Measurements from ENCODE around the gene MYF5.

Gene MYF5

DNA sequence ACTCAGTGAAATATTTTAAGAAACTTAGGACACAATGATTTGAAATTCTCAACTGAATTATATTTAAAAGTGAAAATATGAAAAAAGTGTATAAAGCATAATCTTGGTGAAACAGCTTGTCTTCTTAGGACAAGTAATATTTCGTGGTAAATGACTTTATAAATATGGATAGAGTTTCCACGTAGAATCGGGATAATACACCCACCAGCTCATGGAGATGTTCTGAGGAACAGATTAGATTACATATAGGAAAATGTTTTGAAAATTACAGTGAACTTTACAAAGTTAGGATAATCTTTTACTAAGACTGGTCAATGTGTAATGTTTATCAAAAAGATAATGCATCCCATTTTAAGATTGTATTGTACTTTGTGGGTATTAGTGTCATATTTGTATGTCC lies 34.9 kb upstream of the MYF5 start:
- CTCF ChIA-PET: no interaction called here
- TF ChIP-seq, protein P1, sequence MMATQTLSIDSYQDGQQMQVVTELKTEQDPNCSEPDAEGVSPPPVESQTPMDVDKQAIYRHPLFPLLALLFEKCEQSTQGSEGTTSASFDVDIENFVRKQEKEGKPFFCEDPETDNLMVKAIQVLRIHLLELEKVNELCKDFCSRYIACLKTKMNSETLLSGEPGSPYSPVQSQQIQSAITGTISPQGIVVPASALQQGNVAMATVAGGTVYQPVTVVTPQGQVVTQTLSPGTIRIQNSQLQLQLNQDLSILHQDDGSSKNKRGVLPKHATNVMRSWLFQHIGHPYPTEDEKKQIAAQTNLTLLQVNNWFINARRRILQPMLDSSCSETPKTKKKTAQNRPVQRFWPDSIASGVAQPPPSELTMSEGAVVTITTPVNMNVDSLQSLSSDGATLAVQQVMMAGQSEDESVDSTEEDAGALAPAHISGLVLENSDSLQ (IDR thresholded peaks at IDR 0.05): no peak
- TF ChIP-seq TARDBP (IDR thresholded peaks at IDR 0.05) (no peak), SP1 (IDR thresholded peaks at IDR 0.05) (no peak), SUZ12 (IDR thresholded peaks at IDR 0.05) (no peak), NFRKB (IDR thresholded peaks at IDR 0.05) (no peak), ZNF384 (IDR thresholded peaks at IDR 0.05) (no peak), FOXA1 (IDR thresholded peaks at IDR 0.05) (no peak), L3MBTL2 (conservative IDR thresholded peaks at IDR 0.05) (no peak), CTBP1 (IDR thresholded peaks at IDR 0.05; ENCODE audit: borderline replicate concordance) (no peak)
- DNase-seq (ENCODE audit: extremely low spot score): no peak
- POLR2A ChIA-PET: no interaction called here

DNA sequence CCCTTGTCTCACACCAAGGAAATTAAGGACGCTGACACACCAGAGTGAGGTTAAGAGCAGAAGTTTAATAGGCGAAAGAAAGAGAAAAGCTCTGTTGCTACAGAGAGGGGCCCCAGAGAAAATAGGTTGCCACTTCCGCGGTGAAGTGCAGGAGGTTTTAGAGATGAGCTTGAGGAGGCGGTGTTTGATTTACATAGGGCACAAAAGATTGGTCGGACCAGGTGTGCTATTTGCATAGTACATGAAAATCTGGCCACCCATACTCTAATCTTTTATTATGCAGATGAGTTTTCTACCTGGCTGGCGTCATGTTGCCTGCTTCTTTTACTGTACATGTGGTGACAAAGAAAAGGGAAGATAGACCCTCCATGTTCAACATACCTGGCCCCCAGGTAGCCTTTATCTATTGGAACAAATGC lies 32.6 kb upstream of the MYF5 start:
- CTCF ChIA-PET: no interaction called here
- no peak for TF ChIP-seq HDGF (IDR thresholded peaks at IDR 0.05; ENCODE audit: borderline replicate concordance)
- no peak for TF ChIP-seq TARDBP (IDR thresholded peaks at IDR 0.05)
- TF ChIP-seq SP1 (IDR thresholded peaks at IDR 0.05): no peak
- TF ChIP-seq L3MBTL2 (conservative IDR thresholded peaks at IDR 0.05): no peak
- no peak for TF ChIP-seq FOXM1 (IDR thresholded peaks at IDR 0.05; ENCODE audit: borderline replicate concordance)
- no peak for TF ChIP-seq ZNF384 (IDR thresholded peaks at IDR 0.05)
- TF ChIP-seq LEF1 (IDR thresholded peaks at IDR 0.05; ENCODE audit: borderline replicate concordance): no peak

DNA sequence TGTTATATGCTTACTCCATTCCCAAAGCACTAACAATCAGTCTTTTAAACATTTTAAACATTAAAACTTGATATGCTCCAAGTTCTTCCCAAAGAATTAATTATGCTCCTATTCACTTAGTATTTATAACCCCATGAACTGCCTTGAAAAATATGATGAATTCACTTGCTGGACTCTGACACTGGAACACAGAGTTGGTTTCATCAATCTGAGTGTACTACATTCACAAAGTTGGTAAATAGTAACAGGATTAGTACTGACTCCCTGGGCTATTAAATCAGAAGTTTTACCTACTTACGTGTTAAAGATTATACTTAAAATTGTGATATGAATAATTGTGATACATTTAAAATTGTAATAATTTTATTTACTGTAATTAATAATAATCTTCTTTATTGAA lies 26.6 kb upstream of the MYF5 start:
- ChIA-PET POLR2A (no interaction called here), CTCF (no interaction called here)
- TF ChIP-seq HDGF (IDR thresholded peaks at IDR 0.05; ENCODE audit: borderline replicate concordance) (no peak), LEF1 (IDR thresholded peaks at IDR 0.05; ENCODE audit: borderline replicate concordance) (no peak), ELF4 (IDR thresholded peaks at IDR 0.05) (no peak), TARDBP (IDR thresholded peaks at IDR 0.05) (no peak), NFRKB (IDR thresholded peaks at IDR 0.05) (no peak), BHLHE40 (IDR thresholded peaks at IDR 0.05; ENCODE audit: borderline replicate concordance) (no peak), FOXK2 (IDR thresholded peaks at IDR 0.05) (no peak), SUZ12 (IDR thresholded peaks at IDR 0.05) (no peak), SP1 (IDR thresholded peaks at IDR 0.05) (no peak), L3MBTL2 (conservative IDR thresholded peaks at IDR 0.05) (no peak), ARNT (IDR thresholded peaks at IDR 0.05) (no peak), FOXM1 (IDR thresholded peaks at IDR 0.05; ENCODE audit: borderline replicate concordance) (no peak), ZNF384 (IDR thresholded peaks at IDR 0.05) (no peak), CTBP1 (IDR thresholded peaks at IDR 0.05; ENCODE audit: borderline replicate concordance) (no peak), FOXA1 (IDR thresholded peaks at IDR 0.05) (no peak)
- TF ChIP-seq, protein P1 (IDR thresholded peaks at IDR 0.05): no peak
- DNase-seq (ENCODE audit: extremely low spot score): no peak

More for the DNA sequence above, 32.6 kb upstream of the MYF5 start:
- POLR2A ChIA-PET: no interaction called here
- DNase-seq (ENCODE audit: extremely low spot score): no peak

DNA sequence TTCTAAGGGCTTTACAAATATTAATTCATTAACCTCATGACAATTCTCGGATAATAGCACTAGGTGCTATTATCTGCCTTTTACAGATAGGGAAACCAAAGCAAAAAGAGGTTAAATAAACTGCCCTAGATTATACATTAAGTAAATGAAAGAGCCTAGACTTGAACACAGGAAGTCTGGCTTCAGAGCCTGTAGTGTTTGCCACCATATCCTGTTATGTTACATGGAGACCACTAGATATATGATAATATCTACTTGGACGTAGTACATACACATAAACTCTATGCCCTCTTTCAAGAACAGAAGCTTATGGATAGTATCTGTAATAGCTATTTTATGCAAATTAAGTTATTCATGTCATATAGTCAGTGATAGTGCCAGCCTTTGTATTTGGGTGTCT lies 26.2 kb upstream of the MYF5 start:
- CTCF ChIA-PET: no interaction called here
- TF ChIP-seq FOXK2 (IDR thresholded peaks at IDR 0.05) (no peak), SUZ12 (IDR thresholded peaks at IDR 0.05) (no peak), L3MBTL2 (conservative IDR thresholded peaks at IDR 0.05) (no peak), FOXA1 (IDR thresholded peaks at IDR 0.05) (no peak), TARDBP (IDR thresholded peaks at IDR 0.05) (no peak), CTBP1 (IDR thresholded peaks at IDR 0.05; ENCODE audit: borderline replicate concordance) (no peak), NFRKB (IDR thresholded peaks at IDR 0.05) (no peak), SP1 (IDR thresholded peaks at IDR 0.05) (no peak), ZNF384 (IDR thresholded peaks at IDR 0.05) (no peak), ARNT (IDR thresholded peaks at IDR 0.05) (no peak), HDGF (IDR thresholded peaks at IDR 0.05; ENCODE audit: borderline replicate concordance) (no peak), LEF1 (IDR thresholded peaks at IDR 0.05; ENCODE audit: borderline replicate concordance) (no peak), FOXM1 (IDR thresholded peaks at IDR 0.05; ENCODE audit: borderline replicate concordance) (no peak), ELF4 (IDR thresholded peaks at IDR 0.05) (no peak), BHLHE40 (IDR thresholded peaks at IDR 0.05; ENCODE audit: borderline replicate concordance) (no peak)
- TF ChIP-seq, protein P1 (IDR thresholded peaks at IDR 0.05): no peak
- no peak for DNase-seq (ENCODE audit: extremely low spot score)
- POLR2A ChIA-PET: no interaction called here

DNA sequence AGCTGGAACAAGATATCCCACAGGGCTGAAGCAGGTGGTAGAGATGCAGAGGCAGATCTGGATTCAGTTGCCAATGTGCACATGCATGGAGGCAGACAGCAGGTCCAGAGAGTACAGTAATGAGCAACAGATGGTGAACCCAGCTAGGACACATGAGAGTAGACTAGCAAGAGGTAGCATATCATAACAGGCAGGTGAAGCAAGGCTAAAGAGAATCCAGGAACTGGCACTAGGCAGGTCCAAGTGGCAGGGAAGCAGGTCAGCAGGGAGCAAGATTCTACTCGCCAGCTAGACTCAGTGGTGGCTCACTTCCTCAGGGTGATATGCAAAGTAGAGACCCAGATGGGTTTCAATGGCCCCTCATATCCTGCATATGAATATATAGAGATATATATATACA lies 24.6 kb upstream of the MYF5 start:
- no peak for DNase-seq (ENCODE audit: extremely low spot score)
- ChIA-PET CTCF (no interaction called here), POLR2A (no interaction called here)
- TF ChIP-seq SP1 (IDR thresholded peaks at IDR 0.05) (no peak), LEF1 (IDR thresholded peaks at IDR 0.05; ENCODE audit: borderline replicate concordance) (no peak), TARDBP (IDR thresholded peaks at IDR 0.05) (no peak), NFRKB (IDR thresholded peaks at IDR 0.05) (no peak), L3MBTL2 (conservative IDR thresholded peaks at IDR 0.05) (no peak), ZNF384 (IDR thresholded peaks at IDR 0.05) (no peak), HDGF (IDR thresholded peaks at IDR 0.05; ENCODE audit: borderline replicate concordance) (no peak), SUZ12 (IDR thresholded peaks at IDR 0.05) (no peak)
- TF ChIP-seq, protein P1 (IDR thresholded peaks at IDR 0.05): no peak

DNA sequence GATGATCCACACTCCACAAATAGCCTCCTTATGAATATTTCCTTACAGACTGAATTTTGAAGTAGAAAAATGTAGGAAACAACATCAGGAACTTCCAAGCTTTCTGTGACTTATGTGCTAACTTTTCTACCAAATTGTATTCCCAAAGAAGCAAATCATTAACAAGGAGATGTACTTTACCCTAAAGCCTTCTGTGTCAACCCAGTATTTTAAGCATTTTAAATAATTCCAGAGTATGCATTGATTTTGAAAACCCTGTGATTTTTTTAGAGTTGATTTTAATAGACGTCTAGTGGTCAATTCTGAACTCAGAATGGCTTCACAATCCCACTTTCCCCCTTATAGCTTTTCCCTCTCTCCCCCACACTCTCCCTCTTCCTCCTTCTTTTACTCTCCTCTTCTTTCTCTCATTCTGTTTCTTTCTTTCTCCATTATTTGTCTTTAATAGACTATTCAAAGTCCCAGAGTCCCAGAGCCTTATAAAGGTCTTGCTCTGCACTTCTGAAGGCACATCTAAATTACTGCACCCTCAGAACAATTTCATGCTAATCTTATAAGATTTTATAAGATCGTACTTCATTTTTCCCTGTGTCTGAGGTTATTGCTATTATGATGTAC lies 19.3 kb upstream of the MYF5 start:
- TF ChIP-seq FOXM1 (IDR thresholded peaks at IDR 0.05; ENCODE audit: borderline replicate concordance) (no peak), TARDBP (IDR thresholded peaks at IDR 0.05) (no peak), LEF1 (IDR thresholded peaks at IDR 0.05; ENCODE audit: borderline replicate concordance) (no peak), FOXK2 (IDR thresholded peaks at IDR 0.05) (no peak)
- CTCF ChIA-PET: no interaction called here
- POLR2A ChIA-PET: no interaction called here
- DNase-seq (ENCODE audit: extremely low spot score): no peak
